HG02642 (cell line): ENCODE data around the gene JAK3.

Experiments
- ATAC-seq: cut with Tn5 transposase; IDR thresholded peaks from one replicate; pipeline ENCODE4 v1.9.1; 2021; ENCODE audit warnings: mild to moderate bottlenecking; ENCODE audit not compliant: unreplicated experiment, poor library complexity

The JAK3 gene

GRCh38 chr19:17841810-17842662 lies 5.7 kb downstream of the JAK3 start:
- ATAC-seq = no peak

- no peak for ATAC-seq
These were observed 6.4 kb downstream of the JAK3 start for GRCh38 chr19:17841371-17841809.

GRCh38 chr19:17840019-17840418 lies 7.8 kb downstream of the JAK3 start:
- no peak for ATAC-seq

- no peak for ATAC-seq
These were observed 9.8 kb downstream of the JAK3 start for GRCh38 chr19:17837972-17838371.

- ATAC-seq = no peak
These were observed 11.3 kb downstream of the JAK3 start for GRCh38 chr19:17836530-17836929.

GRCh38 chr19:17835182-17836006 lies 12.4 kb downstream of the JAK3 start:
- ATAC-seq = no peak

GRCh38 chr19:17834350-17835181 lies 13.2 kb downstream of the JAK3 start:
- no peak for ATAC-seq

- ATAC-seq = no peak
These were observed 15.2 kb downstream of the JAK3 start for GRCh38 chr19:17832443-17833208.

- ATAC-seq = no peak
These were observed 16.3 kb downstream of the JAK3 start for GRCh38 chr19:17831419-17831888.

- ATAC-seq = no peak
These were observed 17.0 kb downstream of the JAK3 start for GRCh38 chr19:17830567-17831418.

- ATAC-seq = no peak
These were observed 17.8 kb downstream of the JAK3 start for GRCh38 chr19:17829855-17830566.

GRCh38 chr19:17826508-17827056 lies 21.2 kb downstream of the JAK3 start:
- ATAC-seq = no peak

- no peak for ATAC-seq
These were observed 23.4 kb downstream of the JAK3 start for GRCh38 chr19:17824339-17824738.

GRCh38 chr19:17821190-17821589 lies 26.6 kb downstream of the JAK3 start, which contains the start of gene INSL3:
Gene INSL3, minus strand, starts transcription at chr19:17821519. Its CDS starts 13 bp downstream, at chr19:17821506.
- ATAC-seq = no peak

GRCh38 chr19:17817668-17818363 lies 30.0 kb downstream of the JAK3 start:
- ATAC-seq = no peak

GRCh38 chr19:17812099-17812498 lies 35.7 kb downstream of the JAK3 start:
- ATAC-seq = no peak

- ATAC-seq = no peak
These were observed 36.1 kb downstream of the JAK3 start for GRCh38 chr19:17811681-17812080.
